ENCODE data around the gene MARK2. TPM values are rescaled to one million over a fixed set of nuclear protein-coding genes. Genes with fewer than 3 reads are reported as not detected.
A peak's percentile ranks its signal among the peaks of the same experiment; 100 is the strongest.

MARK2 gene
- total RNA-seq, 4 donors from 2014 or later, result 66.3 to 78.7 (median 71.8) TPM

DNA sequence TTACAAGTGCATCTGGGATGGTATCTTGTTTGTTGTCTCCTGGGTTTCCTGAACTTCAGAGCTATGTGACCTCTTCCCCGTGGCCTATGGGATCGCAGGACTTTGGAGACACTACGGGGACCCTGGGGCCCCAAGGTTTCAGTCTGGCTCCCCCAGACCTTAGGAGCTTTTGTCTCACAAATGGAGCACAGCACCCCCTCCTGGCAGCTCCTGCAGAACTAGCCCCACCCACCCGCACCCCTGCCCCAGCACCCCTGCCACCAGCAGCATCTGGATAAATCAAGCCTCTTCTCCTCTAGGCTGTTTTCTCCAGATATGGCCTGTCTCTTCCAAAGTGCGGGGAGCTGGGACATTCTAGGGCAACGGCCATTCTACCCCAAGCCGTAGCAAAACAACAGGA, 67.7 kb downstream of the MARK2 start:
- DNase-seq (ENCODE audit: low spot score in 2 of 2), result no peak
- 80% methylated on average over 6 of the region's 7 CpGs for WGBS
- Histone ChIP-seq H3K36me3 (peaks cover 88% of the 10 kb centered on the region), H3K27me3 (no peaks in the 10 kb centered on the region), H3K4me1 (peaks cover 16% of the 10 kb centered on the region), H3K4me3 (no peak overlapping the region), H3K9me3 (no peaks in the 10 kb centered on the region), H3K27ac (no peak overlapping the region)
- TF ChIP-seq, protein P1, sequence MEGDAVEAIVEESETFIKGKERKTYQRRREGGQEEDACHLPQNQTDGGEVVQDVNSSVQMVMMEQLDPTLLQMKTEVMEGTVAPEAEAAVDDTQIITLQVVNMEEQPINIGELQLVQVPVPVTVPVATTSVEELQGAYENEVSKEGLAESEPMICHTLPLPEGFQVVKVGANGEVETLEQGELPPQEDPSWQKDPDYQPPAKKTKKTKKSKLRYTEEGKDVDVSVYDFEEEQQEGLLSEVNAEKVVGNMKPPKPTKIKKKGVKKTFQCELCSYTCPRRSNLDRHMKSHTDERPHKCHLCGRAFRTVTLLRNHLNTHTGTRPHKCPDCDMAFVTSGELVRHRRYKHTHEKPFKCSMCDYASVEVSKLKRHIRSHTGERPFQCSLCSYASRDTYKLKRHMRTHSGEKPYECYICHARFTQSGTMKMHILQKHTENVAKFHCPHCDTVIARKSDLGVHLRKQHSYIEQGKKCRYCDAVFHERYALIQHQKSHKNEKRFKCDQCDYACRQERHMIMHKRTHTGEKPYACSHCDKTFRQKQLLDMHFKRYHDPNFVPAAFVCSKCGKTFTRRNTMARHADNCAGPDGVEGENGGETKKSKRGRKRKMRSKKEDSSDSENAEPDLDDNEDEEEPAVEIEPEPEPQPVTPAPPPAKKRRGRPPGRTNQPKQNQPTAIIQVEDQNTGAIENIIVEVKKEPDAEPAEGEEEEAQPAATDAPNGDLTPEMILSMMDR (IDR thresholded peaks at IDR 0.05), result peak in 1 of 2 donors; percentile 25
- TF ChIP-seq EP300 (IDR thresholded peaks at IDR 0.05) (no peak), POLR2A (IDR thresholded peaks at IDR 0.05) (no peak), POLR2AphosphoS5 (IDR thresholded peaks at IDR 0.05) (no peak)

DNA sequence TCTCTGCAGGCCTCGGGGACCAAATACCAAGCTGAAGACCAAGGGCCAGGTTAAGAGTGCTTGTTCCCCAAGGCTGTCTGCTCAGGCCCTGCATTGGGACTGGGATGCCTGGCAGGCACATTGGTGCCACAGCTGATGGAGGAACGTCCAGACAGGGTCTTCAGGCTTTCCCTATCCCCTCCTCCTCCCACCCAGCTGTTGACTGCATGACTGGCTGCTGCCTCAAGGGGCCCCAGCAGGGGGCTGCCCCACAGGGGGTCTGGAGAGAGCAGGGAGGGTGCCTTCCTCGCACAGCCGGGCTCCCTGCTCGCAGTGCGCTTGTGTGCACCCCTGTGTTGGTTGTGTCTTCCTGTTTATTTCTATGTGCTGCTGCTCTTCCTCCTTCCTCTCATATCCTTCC, 68.2 kb downstream of the MARK2 start:
- no peak for TF ChIP-seq EP300 (IDR thresholded peaks at IDR 0.05)
- H3K27ac ChIP-seq, result no peak overlapping the region

DNA sequence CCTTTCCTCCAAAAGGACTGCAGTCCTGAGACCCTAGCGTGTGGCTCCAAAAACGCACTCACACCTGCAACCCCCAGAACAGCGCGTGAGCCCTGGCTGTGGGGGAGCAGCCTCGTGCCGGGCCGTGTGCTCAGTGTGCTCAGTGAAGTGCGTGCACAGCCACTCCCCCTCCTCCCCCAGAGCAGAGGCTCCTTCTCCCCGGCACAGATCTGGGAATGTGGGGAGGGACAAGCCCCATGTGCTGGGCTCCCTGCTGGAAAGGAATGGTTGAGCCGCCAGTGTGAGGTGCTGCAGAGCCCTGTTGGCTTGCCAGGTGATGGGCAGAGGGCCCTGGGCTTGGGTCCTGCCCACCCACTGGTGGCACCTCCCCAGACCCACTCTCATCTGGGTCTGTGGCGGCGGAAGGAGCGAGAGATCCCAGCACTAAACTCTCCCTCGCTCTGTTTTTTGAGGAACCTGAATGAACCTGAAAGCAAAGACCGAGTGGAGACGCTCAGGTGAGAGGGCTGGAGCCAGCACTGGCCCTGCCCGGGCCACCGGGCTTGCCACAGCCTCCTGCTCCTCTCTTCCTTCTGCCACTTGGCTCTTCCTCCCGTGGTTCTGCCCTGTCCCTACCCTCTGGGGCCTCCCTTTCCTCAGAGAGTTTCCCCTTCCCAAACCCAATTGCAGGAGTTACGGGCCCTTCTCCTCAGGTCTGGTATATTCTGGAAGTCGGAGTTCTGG, 69.1 kb downstream of the MARK2 start:
- Histone ChIP-seq H3K27me3 (no peaks in the 10 kb centered on the region), H3K27ac (no peak overlapping the region), H3K36me3 (peaks cover 78% of the 10 kb centered on the region)

More for the DNA sequence above, 68.2 kb downstream of the MARK2 start:
- Histone ChIP-seq H3K36me3 (peaks cover 87% of the 10 kb centered on the region), H3K4me3 (no peak overlapping the region), H3K4me1 (peaks cover 18% of the 10 kb centered on the region), H3K27me3 (no peaks in the 10 kb centered on the region), H3K9me3 (no peaks in the 10 kb centered on the region)
- DNase-seq (ENCODE audit: low spot score in 2 of 2), result no peak
- 100% methylated on average over 4 of the region's 6 CpGs for WGBS

DNA sequence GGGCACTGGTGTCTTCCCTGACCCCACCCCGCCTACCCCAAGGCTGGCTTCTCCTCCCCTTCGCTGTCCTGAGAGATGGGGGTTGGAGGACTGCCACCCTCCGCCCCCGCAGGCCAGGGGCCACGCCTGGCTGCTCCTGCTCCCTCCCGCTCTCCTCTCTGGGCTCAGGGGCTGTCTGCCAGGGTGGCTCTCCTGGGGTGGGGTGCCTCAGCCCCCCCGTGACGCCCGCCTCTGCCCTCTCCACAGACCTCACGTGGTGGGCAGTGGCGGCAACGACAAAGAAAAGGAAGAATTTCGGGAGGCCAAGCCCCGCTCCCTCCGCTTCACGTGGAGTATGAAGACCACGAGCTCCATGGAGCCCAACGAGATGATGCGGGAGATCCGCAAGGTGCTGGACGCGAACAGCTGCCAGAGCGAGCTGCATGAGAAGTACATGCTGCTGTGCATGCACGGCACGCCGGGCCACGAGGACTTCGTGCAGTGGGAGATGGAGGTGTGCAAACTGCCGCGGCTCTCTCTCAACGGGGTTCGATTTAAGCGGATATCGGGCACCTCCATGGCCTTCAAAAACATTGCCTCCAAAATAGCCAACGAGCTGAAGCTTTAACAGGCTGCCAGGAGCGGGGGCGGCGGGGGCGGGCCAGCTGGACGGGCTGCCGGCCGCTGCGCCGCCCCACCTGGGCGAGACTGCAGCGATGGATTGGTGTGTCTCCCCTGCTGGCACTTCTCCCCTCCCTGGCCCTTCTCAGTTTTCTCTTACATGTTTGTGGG, 69.9 kb downstream of the MARK2 start:
- TF ChIP-seq, protein P1 (IDR thresholded peaks at IDR 0.05), result no peak
- TF ChIP-seq POLR2AphosphoS5 (IDR thresholded peaks at IDR 0.05) (no peak), EP300 (IDR thresholded peaks at IDR 0.05) (no peak), POLR2A (IDR thresholded peaks at IDR 0.05) (no peak)
- no peaks in the 10 kb centered on the region for H3K9me3 ChIP-seq
- DNase-seq (ENCODE audit: low spot score in 2 of 2), result no peak
- WGBS, result 92% methylated on average over 24 of the region's 46 CpGs
- no peak overlapping the region for H3K4me3 ChIP-seq
- peaks cover 70% of the 10 kb centered on the region for H3K36me3 ChIP-seq
- H3K27ac ChIP-seq, result no peak overlapping the region
- no peaks in the 10 kb centered on the region for H3K27me3 ChIP-seq
- peaks cover 18% of the 10 kb centered on the region for H3K4me1 ChIP-seq

More for the DNA sequence above, 69.1 kb downstream of the MARK2 start:
- 83% methylated on average over 11 of the region's 21 CpGs for WGBS
- DNase-seq (ENCODE audit: low spot score in 2 of 2), result no peak
- TF ChIP-seq POLR2AphosphoS5 (IDR thresholded peaks at IDR 0.05) (no peak), EP300 (IDR thresholded peaks at IDR 0.05) (no peak), POLR2A (IDR thresholded peaks at IDR 0.05) (no peak)
- TF ChIP-seq, protein P1 (IDR thresholded peaks at IDR 0.05), result no peak
- Histone ChIP-seq H3K4me3 (no peak overlapping the region), H3K9me3 (no peaks in the 10 kb centered on the region), H3K4me1 (peaks cover 18% of the 10 kb centered on the region)

DNA sequence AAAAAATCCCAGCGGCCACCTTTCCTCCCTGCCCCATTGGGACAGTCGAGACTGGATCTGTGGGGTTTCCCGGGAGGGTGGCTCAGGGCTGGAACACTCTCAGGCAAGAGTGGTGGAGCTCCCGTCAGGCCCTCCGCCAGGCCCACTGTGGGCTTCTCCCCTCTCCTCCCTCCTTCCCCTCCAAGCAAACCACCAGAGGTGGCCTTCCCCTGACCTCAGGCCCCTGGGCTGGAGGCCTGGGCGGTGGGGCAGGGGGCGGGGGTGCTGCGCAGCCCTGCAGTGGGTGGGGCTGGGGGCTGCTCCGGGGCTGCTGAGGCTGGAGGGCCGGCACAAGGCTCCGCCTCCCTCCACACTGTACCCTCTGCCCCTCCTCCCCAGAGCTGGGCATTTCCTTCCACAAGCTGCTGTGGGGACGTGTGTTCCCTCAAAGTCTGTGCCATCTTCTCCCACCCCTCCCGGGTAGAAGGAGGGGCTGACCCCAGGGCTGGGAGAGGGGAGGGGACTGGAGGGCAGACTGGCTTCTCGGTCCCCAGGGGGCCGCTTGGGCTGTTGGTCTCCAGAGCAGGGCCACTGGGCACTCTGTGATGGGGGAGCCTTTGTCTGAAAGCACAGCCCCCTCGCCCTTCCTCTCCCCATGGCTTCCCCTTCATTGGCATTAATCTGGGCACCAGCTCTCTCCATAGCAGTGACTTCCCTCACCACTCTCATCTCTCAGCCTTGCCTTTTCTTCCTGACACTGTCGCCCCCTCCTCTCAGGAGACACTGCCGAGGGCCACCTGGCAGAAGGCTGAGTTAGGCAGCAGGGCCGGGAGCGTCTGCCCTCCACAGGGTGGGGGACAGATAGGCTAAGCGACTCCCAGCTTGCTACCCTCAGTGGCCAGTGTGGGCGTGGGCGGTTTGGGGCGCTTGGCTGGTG, 70.9 kb downstream of the MARK2 start:
- DNase-seq (ENCODE audit: low spot score in 2 of 2), result no peak
- Histone ChIP-seq H3K27ac (no peak overlapping the region), H3K36me3 (peaks cover 59% of the 10 kb centered on the region), H3K9me3 (no peaks in the 10 kb centered on the region), H3K27me3 (no peaks in the 10 kb centered on the region), H3K4me3 (no peak overlapping the region), H3K4me1 (peaks cover 18% of the 10 kb centered on the region)
- 72% methylated on average over 17 of the region's 24 CpGs for WGBS
- TF ChIP-seq POLR2AphosphoS5 (IDR thresholded peaks at IDR 0.05) (no peak), EP300 (IDR thresholded peaks at IDR 0.05) (no peak), POLR2A (IDR thresholded peaks at IDR 0.05) (no peak)
